GM12875 (cell line): ENCODE results near the gene S1PR4.

Experiments used
- H3K4me3 ChIP-seq: one replicate; pipeline ENCODE4 v1.5.1; 2011; ENCODE audit warnings: low read depth, low read length, control low read depth
- CTCF ChIP-seq: IDR thresholded peaks from 2 replicates; pipeline ENCODE4 v1.5.1; 2011; ENCODE audit warnings: low read depth, mild to moderate bottlenecking, control low read depth, inconsistent platforms, low read length, moderate library complexity, borderline replicate concordance; ENCODE audit not compliant: insufficient read depth

The S1PR4 gene

DNA sequence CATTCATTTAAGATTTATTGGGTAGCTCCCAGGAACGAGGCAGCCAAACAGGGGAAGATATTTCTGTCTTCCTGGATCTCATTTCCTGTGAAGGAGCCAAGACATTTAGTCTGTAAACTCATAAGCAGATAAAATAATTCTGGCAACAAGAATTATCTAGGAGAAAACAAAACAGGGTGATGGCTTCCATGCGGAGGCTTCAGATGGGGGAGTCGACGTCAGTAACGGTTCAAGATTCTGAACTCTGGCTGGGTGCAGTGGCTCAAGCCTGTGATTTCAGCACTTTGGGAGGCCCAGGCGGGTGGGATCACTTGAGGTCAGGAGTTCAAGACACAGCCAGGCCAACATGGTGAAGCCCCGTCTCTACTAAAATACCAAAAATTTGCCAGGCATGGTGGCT, 41.5 kb upstream of the S1PR4 start:
- no peak for TF ChIP-seq CTCF
- peak overlapping the region; percentile 90 for H3K4me3 ChIP-seq

DNA sequence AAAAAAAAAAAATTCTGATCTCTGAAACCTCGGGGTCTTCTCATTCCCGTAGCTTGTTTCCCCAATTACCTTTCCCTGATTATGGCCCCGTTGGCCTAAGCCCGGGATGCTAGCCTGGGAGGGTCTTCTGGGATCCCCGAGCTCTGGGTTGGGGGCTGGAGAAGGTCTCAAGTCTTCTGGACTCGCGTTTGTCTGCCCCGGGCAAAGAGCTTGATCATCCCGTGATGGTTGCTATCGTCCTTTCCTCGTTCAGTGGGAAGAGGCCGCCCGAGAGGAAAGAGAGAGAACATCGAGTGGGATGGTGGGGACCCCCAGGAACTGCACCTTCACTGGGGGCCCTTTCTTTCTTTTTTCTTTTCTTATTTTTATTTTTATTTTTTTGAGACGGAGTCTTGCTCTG, 40.3 kb upstream of the S1PR4 start:
- TF ChIP-seq CTCF, result no peak
- H3K4me3 ChIP-seq, result no peak overlapping the region

- H3K4me3 ChIP-seq, result no peak overlapping the region
- TF ChIP-seq CTCF, result no peak
These were observed 37.9 kb upstream of the S1PR4 start for GRCh38 chr19:3140667-3141038.

GRCh38 chr19:3142292-3142670, 36.3 kb upstream of the S1PR4 start:
- no peak for TF ChIP-seq CTCF
- no peak overlapping the region for H3K4me3 ChIP-seq

GRCh38 chr19:3142781-3143337, 35.7 kb upstream of the S1PR4 start:
- no peak for TF ChIP-seq CTCF
- no peak overlapping the region for H3K4me3 ChIP-seq

DNA sequence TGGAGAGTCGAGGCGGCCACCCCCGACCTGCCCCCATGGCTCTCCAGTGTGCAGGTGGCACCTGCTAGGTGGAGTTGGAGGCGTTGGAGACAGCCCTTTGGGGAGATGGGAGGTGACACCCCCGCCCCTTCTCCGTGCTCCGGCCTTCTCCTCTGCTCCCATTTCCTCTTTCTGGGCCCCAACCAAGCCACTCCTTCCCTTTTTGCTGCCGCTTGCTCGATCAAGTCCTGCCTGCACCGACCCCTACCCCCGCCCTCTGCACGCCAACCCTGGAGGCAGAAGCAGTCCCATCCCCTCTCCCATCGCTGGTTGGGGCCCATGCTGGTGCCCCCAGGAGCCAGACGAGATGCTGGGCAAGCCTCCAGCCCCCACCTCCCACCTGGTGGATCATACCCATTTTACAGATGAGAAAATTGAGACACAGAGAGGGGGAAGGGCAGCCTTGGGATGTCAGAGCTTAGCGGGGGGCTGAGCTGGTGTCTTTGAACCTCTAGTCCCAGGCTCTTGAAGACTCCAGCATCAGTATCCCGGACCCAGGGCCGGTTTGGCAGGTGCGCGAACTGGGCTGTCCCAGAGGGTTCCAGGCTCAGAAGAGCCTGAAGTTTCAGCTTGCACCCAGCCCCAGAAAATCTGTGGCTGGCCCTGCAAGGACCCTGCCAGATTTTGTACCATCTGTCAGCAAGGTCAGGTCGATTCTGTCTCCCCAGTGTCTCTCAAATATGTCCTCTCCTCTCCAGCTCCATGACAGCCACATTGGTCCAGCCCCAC, 32.5 kb upstream of the S1PR4 start:
- H3K4me3 ChIP-seq, result no peak overlapping the region
- no peak for TF ChIP-seq CTCF

GRCh38 chr19:3146677-3147100, 31.9 kb upstream of the S1PR4 start:
- peak; percentile 97 for TF ChIP-seq CTCF
- H3K4me3 ChIP-seq, result no peak overlapping the region
